Lung (tissue), 12 donors: ENCODE results near the gene C14orf119. TPM values are rescaled to one million over a fixed set of nuclear protein-coding genes. Genes with fewer than 3 reads are reported as not detected.

Experiments
- ATAC-seq: fragments of 200-7000 bp; cut with Tn5 transposase; one replicate; pipeline ENCODE4 v1.9.1; 2020; ENCODE audit warnings: moderate number of reproducible peaks; ENCODE audit not compliant: insufficient read depth, low FRiP score
- DNase-seq, 3 donors: peaks; one replicate each; pipeline ENCODE4 v3.0.0-alpha.2; 2013 to 2017
- H3K27ac ChIP-seq, 2 donors: one replicate each; pipeline ENCODE4 v1.5.1; 2013; ENCODE audit warnings: mild to moderate bottlenecking in 2 of 2, moderate library complexity in 2 of 2, control low read depth in 1 of 2, inconsistent platforms in 1 of 2, low read depth in 1 of 2, low read length in 1 of 2
- H3K27me3 ChIP-seq, 3 donors: one replicate each; pipeline ENCODE4 v1.5.1; 2013; ENCODE audit warnings: low read length in 2 of 3; ENCODE audit not compliant: control insufficient read depth in 3 of 3, insufficient read depth in 3 of 3
- H3K36me3 ChIP-seq, 4 donors: one replicate each; pipeline ENCODE4 v1.5.1; 2013; ENCODE audit warnings: low read length in 4 of 4, mild to moderate bottlenecking in 1 of 4, moderate library complexity in 1 of 4; ENCODE audit not compliant: control insufficient read depth in 4 of 4, insufficient read depth in 4 of 4
- H3K4me1 ChIP-seq, 5 donors: one replicate each; pipeline ENCODE4 v1.5.1; 2013; ENCODE audit warnings: low read length in 5 of 5, mild to moderate bottlenecking in 2 of 5, moderate library complexity in 1 of 5; ENCODE audit not compliant: control insufficient read depth in 5 of 5, insufficient read depth in 5 of 5
- H3K4me3 ChIP-seq: one replicate; pipeline ENCODE4 v1.5.1; 2013; ENCODE audit warnings: mild to moderate bottlenecking, control low read depth, moderate library complexity
- H3K9ac ChIP-seq, 2 donors: one replicate each; pipeline ENCODE4 v1.5.1; 2013; ENCODE audit warnings: low read length in 2 of 2, control low read depth in 1 of 2; ENCODE audit not compliant: insufficient read depth in 1 of 2
- H3K9me3 ChIP-seq, 4 donors: one replicate each; pipeline ENCODE4 v1.5.1; 2013; ENCODE audit warnings: low read length in 3 of 4, mild to moderate bottlenecking in 1 of 4, moderate library complexity in 1 of 4; ENCODE audit not compliant: control insufficient read depth in 4 of 4, insufficient read depth in 3 of 4
- CTCF ChIP-seq: IDR thresholded peaks from 2 replicates; pipeline ENCODE4 v1.5.1; 2012; ENCODE audit warnings: mild to moderate bottlenecking; ENCODE audit errors: control extremely low read depth, extremely low read depth
- WGBS, 2 donors: extraction: QIAGEN DNeasy Blood & Tissue Kit; methylation state at CpG; one replicate each; pipeline ENCODE4 v1.1.7; 2013; 5-methylcytosine and 5-hydroxymethylcytosine counted together
- polyA plus RNA-seq, 2 donors: library from polyadenylated mRNA; stranded (reverse); fragments of 200-250 nt; gene quantifications; one replicate each; pipeline ENCODE4 v1.2.1, GENCODE V29; 2013
- total RNA-seq, 2 donors: library from RNA; depleted of rRNA in 1 of 2; stranded (reverse); fragments of >200 nt in 1 of 2; gene quantifications; one replicate each; pipeline ENCODE4 v1.2.1, GENCODE V29; 2014 to 2021
- donor health status: control.
- donor health status: control.
- donor health status: Bipolar disorder and iron deficiency.
- donor health status: healthy.
- donor health status: DM: yes; HTN: yes; CAD: no.

The C14orf119 gene
- total and polyA plus RNA-seq, 4 donors: 23.9 to 64.9 (median 41.4) TPM

DNA sequence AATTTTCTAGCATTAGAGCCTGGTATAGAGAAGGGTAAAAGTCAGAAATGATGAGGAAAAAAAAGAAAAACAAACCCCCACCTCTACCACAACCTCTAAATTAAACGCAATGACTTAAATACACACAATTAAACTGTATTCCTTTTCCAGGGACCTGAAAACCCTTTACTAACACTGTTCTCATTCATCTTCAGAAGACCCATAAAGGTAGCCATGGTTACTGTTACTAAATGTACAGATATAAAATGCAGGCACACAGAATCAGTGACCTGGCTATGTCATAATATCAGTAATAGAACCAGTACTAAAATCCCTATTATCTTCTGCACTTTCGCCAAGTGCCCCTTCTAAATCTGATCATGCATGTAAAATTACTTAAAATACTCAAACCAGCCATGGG, 1.8 kb upstream of the C14orf119 start:
- DNase-seq (no peak), ATAC-seq (no peak)
- peaks cover 3 to 23% (median 10%) of the 10 kb centered on the region in 5 donors for H3K4me1 ChIP-seq
- H3K27ac ChIP-seq: no peak overlapping the region
- peak overlapping the region; percentile 91 to 95 for H3K9ac ChIP-seq
- no peaks in the 10 kb centered on the region for H3K27me3 ChIP-seq
- TF ChIP-seq CTCF: no peak
- H3K9me3 ChIP-seq: no peaks in the 10 kb centered on the region
- H3K4me3 ChIP-seq: no peak overlapping the region
- WGBS, 2 donors: 77 to 86% methylated on average over 2 of the region's 2 CpGs
- peaks cover 17 to 36% (median 29%) of the 10 kb centered on the region in 4 donors for H3K36me3 ChIP-seq

DNA sequence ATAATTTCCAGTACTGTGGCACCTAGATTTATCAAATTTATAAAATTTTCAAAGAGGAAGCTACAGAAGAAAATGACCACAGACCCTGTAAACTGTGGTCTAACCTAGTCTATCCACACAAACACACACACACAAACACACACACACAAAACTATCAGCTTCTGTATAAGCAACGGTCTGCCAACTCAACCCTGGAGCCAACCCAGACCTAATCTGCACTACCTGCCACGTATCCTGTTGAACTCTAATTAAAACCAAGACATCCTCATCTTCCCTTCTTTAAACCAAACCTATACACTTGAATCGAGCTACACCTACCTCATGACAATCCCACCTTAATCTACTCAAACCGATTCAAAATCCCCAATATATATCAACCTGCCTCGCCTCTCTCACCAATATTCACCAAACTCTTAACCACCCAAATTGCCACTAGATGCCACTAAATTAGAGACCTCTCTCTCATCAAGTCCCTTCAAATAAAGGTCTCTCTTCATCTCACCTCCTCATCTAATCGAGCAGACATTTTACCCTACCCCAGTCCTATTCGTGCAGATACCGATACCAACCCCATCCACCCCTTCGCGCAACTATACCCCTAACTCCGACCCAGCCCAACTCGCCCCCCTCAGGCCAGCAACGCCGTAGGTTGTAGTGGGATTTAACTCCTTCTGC, 1.2 kb upstream of the C14orf119 start:
- 0 to 1% methylated on average over 14 of the region's 14 CpGs for WGBS, 2 donors
- peaks cover 3 to 23% (median 10%) of the 10 kb centered on the region in 5 donors for H3K4me1 ChIP-seq
- H3K9me3 ChIP-seq: no peaks in the 10 kb centered on the region
- no peaks in the 10 kb centered on the region for H3K27me3 ChIP-seq
- TF ChIP-seq CTCF: no peak
- peak overlapping the region; percentile 72 for H3K4me3 ChIP-seq
- DNase-seq: no peak
- peak overlapping the region; percentile 96 to 97 for H3K27ac ChIP-seq
- H3K36me3 ChIP-seq: peaks cover 18 to 36% (median 27%) of the 10 kb centered on the region in 4 donors
- ATAC-seq: no peak
- H3K9ac ChIP-seq: peak overlapping the region; percentile 91 to 95

DNA sequence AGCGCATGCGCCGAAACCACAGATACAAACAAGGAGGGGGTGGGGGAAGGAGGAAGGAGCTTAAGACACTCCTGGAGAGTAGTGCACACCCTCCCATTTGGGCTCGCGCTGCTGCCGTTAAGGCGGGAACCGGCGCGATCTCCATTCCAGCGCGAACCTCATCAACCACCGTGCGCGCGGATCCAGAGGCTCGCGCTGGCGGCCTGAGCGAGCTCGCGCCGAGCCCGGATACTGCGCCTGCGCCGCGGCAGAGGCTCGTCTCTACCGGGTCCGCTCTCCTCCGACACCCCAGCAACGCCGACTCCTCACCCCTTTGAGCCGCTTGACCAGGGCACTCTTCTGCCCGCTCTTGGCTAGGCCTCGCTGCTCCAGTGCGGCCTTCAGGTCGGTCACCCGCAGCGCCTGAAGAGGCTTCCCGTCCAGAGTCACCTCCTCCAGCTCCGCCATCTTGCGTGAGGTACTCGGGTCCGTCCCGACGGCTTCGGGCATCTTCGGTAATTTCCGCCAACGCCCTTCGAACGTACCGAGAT, 574 bp upstream of the C14orf119 start, which contains the start of gene ACIN1:
Gene ACIN1 (minus strand): TSS at position 471 of the 530 bp plus-strand sequence. CDS start 24 bp downstream, at position 447.
- peaks cover 2 to 23% (median 10%) of the 10 kb centered on the region in 5 donors for H3K4me1 ChIP-seq
- no peak for TF ChIP-seq CTCF
- peak within 1 kb of the TSS; percentile 97 to 98 for H3K27ac ChIP-seq
- no peaks in the 10 kb centered on the region for H3K27me3 ChIP-seq
- H3K9ac ChIP-seq: peak within 1 kb of the TSS; percentile 92 to 96
- 0 to 1% methylated on average over 48 to 55 of the region's 55 CpGs for WGBS, 2 donors
- ATAC-seq (peak; percentile 22), DNase-seq (peak; percentile 87 to 94 (median 94))
- peak within 1 kb of the TSS; percentile 74 for H3K4me3 ChIP-seq
- H3K36me3 ChIP-seq: peaks cover 15 to 32% (median 24%) of the 10 kb centered on the region in 4 donors
- no peaks in the 10 kb centered on the region for H3K9me3 ChIP-seq
